Measurements from ENCODE around the gene NAV2.

NAV2 gene

DNA sequence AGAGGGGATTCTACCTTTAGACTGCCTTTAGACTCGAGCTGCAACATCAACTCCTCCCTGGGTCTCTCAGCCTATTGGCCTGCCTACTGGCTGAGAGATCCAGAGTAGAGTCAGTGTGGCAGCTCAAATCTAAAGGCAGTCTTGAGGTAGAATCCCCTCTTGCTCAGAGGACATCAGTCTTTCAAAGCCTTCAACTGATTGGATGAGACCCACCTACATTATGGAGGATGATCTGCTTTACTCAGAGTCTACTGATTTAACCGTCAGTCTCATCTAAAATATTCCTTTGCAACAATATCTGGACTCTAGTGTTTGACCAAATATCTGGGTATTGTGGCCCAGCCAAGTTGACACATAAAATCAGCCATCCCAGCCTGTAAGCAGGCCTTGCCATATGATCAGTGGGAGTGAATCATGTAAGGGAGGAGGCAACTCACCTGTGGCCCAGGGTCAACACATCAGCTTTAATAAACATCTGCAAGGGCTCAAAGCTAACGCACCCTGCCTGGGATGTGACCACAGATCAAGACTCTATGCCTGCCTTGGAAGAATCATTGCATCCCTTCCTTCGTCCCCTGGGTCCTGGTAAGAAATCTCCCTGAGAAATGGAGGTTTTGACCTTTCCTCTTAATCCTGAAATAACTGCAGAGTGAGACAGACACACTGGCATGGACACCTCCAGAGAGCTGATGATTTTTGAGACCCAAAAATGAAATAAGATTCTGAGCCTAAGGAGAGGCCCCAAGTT, 249.6 kb downstream of the NAV2 start:
- DNase-seq: no peak

GRCh38 chr11:19962801-19963175, 250.2 kb downstream of the NAV2 start:
- no peak for DNase-seq

DNA sequence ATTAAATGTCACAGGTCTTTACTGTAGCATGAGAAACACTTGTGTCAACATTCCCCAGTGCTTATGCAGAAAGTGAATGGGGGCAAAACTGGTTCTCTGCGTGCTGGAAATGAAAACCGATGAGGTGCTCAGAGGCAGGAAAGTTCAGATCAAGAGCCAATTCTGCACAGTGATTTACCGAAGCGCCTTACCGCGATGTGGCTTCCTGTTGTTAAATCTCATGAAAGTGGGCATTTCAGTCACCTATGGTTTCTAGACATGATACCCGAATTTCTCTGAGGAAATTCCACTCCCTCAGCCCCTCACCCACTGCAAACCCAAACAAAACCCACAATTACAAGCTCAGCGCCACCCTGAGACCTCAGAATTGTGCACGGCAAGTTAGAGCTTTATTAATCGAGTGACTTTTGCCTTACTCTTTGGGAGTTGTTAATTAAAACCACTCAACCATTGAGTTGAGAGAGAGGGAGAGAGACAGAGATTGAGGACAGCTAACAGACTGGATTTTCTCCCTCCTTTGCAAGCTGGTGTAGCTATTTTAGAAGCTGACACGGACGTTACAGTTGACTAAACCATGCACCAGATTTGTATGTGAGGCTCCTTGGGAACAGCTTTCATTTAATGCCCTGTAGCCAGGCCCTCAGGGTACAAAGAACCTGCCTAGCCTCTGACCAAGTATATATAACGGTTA, 251.2 kb downstream of the NAV2 start:
- no peak for DNase-seq

- DNase-seq: no peak
Measured at GRCh38 chr11:19966441-19966840, 253.8 kb downstream of the NAV2 start.

- DNase-seq: no peak
Measured at GRCh38 chr11:19966927-19967326, 254.3 kb downstream of the NAV2 start.

DNA sequence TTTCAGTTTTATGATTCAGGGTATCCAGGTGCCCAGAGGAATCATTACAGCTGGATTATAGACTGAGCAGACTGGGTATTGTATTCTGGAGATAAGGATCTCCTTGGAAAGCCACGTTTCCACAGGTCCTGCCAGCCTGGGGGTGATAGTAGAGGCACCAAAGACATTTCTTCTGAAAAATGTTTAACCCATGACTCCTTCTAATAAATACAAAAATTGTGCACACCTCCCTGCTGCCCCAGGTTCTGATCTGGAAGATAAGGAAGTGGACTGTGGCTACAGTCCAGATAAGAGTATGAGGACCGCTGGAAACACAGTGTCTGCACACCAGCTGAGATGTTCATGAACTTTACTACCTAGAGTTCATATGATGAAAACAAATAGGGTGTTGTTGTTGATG, 255.2 kb downstream of the NAV2 start:
- DNase-seq: no peak

GRCh38 chr11:19968860-19969259, 256.2 kb downstream of the NAV2 start:
- DNase-seq: no peak

GRCh38 chr11:19970944-19971343, 258.3 kb downstream of the NAV2 start:
- no peak for DNase-seq

GRCh38 chr11:19972091-19972490, 259.5 kb downstream of the NAV2 start:
- DNase-seq: no peak

DNA sequence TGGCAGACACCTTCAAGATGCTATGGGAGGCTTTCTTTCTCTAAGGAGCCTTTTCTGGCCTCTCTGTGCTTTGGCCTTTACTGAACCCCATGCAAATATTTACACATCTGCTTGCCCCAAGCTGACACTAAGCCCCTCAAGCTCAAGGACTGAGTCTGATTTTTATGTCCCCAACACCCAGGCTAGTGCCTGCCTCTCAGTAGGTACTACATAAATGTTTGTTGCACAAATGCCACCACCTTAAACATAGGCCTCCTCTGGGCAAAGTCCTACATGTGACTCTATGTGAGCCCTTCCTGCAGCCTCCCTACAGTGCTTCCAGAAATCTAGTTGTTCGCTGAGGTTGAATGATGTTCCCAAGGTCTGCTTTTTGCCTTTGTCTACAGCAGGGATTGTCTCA, 260.0 kb downstream of the NAV2 start:
- no peak for DNase-seq

DNA sequence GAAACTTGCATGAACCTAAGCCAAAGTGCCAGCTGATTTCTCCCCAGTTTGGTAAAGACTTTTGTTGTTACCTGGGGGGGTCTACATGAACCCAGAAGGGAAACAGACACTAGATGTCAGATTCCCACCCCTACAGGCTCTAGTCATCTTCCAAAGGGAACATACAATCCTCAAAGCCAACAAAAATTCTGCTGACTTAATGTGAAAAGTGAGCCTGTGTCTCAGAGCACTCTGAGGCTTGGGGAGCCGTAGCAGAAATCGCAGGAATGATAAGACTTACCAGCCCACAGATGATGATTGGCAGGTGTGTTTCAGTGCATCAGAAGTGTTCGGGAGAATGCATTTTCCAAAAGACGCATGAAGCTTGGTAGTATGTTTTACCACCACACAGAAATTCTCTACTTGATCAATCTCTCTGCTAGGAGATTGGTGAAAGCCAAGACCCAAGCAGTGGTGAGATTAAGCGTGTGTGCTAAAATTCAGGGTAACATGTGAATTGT, 260.5 kb downstream of the NAV2 start:
- no peak for DNase-seq

GRCh38 chr11:19974886-19975285, 262.2 kb downstream of the NAV2 start:
- no peak for DNase-seq

DNA sequence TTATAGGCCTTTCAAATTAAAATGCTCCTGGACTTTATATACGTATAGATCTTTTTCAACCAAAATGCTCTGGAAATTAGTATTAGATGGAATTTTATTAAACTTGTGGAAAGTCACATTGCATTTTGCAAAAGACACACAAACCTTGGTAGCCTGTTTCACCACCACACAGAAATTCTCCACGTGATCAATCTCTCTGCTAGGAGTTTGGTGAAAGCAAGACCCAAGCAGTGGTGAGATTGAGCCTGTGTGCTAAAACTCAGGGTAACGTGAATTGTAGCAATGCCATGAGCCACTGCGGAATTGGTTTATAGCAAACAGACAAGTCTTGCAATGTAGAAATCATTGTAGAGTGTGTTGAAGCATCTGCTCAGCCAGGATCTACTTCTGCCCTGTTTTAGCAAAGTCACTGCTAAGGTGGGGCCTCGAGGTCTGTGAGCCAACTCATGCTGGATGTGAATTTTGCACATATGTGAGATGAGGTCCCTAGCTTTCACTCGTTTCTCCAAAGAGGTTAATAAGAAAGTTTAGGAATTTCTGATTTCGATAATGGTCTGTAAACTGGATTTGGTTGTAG, 262.9 kb downstream of the NAV2 start:
- DNase-seq: no peak

- DNase-seq: no peak
Measured at GRCh38 chr11:19976281-19976941, 263.8 kb downstream of the NAV2 start.

DNA sequence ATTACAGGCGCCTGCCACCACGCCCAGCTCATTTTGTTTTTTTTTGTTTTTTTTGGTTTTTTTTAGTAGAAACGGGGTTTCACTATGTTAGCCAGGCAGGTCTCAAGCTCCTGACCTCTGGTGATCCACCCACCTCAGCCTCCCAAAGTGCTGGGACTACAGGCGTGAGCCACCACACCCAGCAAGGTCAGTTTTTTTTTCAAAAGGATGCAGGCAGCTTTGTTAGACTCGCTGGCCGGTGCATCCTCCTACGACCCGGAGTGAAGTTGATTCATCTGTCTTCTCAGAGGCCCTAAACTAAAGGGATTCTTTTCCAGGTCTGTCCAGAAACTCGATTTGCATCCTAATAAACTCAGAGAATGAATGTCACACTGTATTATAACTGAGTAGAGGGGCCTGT, 265.3 kb downstream of the NAV2 start:
- DNase-seq: no peak

- DNase-seq: no peak
Measured at GRCh38 chr11:19978668-19979518, 266.3 kb downstream of the NAV2 start.

- no peak for DNase-seq
Measured at GRCh38 chr11:19979519-19979845, 266.8 kb downstream of the NAV2 start.

- DNase-seq: no peak
Measured at GRCh38 chr11:19980388-19980787, 267.8 kb downstream of the NAV2 start.

DNA sequence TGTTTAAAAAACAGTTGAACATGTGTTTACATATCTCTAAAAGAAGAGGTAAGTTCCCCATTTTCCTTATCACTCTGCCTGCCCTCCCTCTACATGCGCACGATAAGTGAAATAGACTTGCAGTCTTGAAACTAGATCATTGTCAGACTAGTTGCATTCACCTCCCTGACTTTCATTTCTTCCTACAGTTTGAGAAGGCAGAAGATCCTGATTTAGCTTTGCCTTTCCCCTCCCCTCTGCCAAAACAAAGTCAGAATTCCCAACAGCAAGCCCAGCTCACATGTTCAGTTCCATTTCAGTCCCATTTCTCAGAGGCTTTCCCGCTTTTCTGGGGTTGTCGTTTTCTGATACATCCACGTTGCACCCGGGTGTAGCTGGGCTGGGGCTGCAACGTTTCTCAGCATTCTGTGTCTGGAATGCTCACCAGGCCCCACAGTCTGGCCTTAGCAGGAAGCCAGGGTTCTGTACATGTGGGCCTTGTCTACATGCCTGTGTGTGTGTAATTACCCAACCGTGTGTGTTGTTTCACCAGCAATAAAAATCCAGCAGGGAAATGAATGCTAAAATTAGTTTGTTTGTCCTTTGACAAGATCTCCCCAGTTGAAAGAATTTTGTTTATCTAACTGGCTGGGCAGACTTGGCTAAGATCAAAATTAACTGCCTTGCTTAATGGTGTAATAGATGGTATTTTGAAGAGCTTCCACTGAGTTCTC, 268.5 kb downstream of the NAV2 start:
- no peak for DNase-seq

DNA sequence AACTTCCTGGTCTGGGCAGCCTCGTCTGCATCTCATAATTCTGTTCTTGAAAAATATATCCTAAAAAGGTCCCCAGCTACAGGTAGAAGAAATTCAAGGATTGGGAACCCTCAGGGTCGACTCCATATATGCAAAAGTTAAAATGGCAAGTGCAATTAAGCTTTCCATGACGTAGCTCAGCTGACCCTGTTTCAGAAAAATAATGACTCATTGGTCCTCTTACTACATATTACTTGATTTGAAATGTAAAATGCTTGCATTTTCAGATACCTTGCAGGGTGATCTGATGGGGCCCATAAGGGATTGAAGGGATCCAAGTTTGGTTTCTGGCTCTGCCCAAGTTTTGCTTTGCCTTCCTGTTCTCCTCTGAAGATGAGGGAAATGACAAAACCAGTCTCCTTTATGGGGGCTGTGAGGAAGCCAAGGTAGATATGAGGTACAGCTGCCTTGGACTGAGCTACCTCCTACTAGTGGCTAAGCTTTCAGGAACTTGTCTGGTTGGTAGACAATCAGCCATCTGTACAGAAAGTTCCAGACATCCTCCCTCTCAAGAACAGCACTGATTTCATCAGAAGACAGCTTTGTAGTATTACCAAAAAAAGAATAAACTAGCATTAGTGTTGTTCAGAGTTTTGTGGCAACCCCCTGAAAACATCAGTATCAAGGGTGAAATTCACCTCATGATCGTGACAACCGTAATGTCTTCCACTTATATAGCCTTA, 270.3 kb downstream of the NAV2 start:
- DNase-seq: no peak

DNA sequence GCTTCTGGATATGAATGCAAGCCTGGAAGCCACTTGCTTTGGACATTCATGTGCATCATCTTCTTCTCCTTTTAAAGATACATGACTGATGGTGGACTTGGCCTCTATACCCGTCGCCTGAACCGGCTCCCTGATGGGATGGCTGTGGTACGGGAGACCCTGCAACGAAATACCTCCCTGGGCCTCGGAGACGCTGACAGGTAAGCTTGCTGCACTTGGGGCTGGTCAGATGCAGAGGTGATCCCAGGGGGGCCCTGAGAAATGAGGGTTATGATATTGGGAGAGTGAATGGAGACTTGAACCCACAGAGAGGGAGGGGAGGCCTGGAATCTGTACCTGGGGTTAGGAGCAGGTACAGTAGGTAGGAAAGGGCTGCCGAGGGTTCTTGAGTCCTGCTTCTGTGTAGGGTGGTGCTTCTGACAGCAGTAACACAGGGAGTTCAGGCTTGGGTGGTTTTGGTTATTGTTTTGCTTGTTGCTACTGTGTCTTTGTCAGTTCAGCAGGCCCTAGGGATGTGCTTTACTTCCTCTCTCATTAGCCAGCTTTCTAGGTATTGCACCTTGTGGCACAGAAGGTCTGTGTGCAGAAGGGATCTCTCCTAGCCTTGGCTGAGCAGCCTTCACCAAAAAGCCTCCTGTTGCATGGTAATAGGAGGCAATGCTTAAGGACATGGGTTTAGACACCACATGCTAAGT, 271.6 kb downstream of the NAV2 start:
- DNase-seq: no peak

Measured in NCI-H2171 (cell line).